OCI-LY7 (cell line): ENCODE results near the gene PLA2G2D.

Source experiments
- CTCF ChIP-seq: fragments of 200-600 bp; sonication (generic); conservative IDR thresholded peaks from 2 replicates; pipeline ENCODE4 v1.5.1; 2014; ENCODE audit warnings: mild to moderate bottlenecking, antibody characterized with exemption, low read length, moderate library complexity, mixed read lengths
- EZH2phosphoT487 ChIP-seq: fragments of 200-600 bp; sonication (generic); IDR thresholded peaks from 2 replicates; pipeline ENCODE4 v1.6.1; 2018; ENCODE audit warnings: low read depth, borderline replicate concordance, mild to moderate bottlenecking, mixed run types, antibody characterized with exemption, low read length, moderate library complexity, mixed read lengths

GRCh38 chr1:20126041-20126805 is 6.9 kb upstream of the PLA2G2D start:
- TF ChIP-seq CTCF (no peak), EZH2phosphoT487 (no peak)
